Right renal pelvis (tissue), 4 donors: ENCODE measurements around the gene LIPK. TPM values are rescaled to one million over a fixed set of nuclear protein-coding genes. Genes with fewer than 3 reads are reported as not detected.

Experiments
- DNase-seq, 4 donors: peaks; one replicate each; pipeline ENCODE4 v3.0.0-alpha.2; 2013; ENCODE audit warnings: low read depth in 4 of 4, low spot score in 3 of 4, missing footprints in 1 of 4
- polyA plus RNA-seq, 4 donors: library from polyadenylated mRNA; unstranded; fragments of 120-200 nt; gene quantifications; one replicate each; pipeline ENCODE4 v1.2.1, GENCODE V29; 2013; ENCODE audit not compliant: insufficient read length in 4 of 4

LIPK gene
- polyA plus RNA-seq, 4 donors = not detected

DNA sequence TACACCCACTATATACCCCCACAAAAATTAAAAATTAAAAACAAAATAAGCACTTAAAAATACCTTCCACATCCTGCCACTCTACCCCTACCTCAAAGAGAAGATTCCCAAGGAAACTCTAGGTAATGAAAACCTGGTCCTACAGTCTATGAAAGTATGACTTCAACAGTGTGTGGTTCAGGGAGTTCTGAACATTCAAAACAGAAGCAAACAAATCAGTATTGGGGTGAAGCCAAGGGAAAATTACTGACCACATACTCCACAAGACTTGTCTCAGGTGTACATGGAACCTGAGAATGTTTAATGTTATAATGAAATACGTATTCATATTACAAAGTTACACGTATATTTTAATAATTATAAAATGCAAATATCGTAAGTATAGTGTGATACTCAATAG is 76.2 kb downstream of the LIPK start:
- DNase-seq = no peak

DNA sequence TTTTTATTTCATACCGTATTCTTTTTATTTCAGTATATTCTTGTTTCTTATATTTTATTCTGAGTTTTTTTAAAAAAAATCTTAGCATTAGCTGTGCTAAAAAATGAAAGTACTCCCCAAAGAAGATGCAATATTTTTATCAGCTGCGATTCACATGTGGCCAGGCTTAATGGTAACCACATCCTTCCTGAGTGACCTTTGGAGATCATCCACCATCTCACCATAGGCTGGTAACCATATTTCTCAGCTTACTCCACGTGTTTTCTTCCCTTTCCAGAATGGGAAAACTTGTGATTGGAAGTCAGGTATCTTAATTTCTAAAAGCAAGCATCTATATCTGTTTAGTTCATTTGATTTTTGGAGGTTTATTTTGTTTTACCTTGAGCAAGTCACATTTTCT is 77.7 kb downstream of the LIPK start:
- no peak for DNase-seq

DNA sequence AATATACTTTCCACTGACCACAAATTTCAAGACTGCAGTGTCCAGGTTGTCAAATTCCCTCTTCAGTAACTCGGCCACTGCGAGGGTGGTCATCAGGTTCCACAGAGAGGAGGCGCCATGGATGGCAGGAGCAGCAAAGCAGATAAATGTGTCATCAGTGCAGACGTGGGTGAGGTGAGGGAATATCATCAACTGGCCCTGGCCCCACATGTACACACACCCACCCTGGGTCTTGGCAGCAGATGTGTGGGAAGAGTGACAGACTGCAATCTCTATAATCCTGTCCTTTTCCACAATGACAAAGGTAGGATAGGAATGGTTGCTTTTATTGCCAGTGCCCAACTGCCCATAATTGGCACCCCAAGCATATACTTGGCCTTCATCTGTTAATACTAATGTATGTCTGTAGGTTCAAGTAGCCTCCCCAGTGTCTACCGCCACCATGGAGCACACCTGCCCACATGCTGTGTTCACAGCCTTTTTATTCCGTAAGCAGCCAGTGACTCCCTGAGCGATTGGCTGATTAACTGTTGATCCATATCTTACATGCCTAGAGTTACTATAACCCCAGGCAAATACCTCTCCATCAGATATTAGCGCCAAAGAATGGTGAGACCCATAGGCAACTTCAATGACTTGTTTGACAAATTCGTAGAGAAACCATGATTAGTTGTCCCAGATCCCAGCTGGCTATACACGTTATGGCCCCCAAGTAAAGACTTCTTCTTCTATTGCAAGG is 80.2 kb downstream of the LIPK start:
- DNase-seq = no peak

DNA sequence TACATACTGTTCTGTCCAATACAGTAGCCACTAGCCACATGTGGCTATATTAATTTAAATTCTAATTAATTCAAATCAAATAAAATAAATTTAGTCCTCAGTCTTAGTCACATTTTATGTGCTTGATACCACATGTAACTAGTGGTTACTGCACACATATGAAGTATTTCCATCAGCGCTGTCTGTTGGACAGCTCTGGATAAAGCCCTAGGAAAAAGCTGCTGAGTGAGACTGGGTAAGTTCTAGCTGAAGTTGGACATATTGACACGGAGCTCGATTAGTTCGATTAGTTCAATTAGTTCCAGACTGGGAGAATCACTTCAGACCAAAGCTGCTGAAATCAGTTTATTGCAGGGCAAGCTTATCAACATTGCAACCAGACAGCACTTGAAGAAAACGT is 81.4 kb downstream of the LIPK start:
- no peak for DNase-seq

DNA sequence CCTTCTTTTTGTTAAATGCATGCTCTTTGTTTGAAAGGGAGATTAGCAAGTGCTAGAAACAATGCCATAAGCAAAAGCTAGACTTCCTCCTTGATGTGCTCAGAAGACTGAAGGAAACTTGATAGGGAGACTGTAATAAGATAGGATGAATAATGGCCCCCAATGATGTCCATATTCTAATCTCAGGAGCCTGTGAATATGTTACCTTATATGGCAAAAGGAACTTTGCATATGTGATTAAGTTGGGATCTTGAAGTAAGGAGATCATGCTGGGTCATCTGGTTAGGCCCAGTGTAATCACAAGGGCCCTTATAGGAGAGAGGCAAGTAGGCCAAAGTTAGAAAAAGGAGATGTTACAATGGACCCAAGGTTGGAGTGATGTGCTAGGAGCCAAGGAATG is 82.9 kb downstream of the LIPK start:
- no peak for DNase-seq

DNA sequence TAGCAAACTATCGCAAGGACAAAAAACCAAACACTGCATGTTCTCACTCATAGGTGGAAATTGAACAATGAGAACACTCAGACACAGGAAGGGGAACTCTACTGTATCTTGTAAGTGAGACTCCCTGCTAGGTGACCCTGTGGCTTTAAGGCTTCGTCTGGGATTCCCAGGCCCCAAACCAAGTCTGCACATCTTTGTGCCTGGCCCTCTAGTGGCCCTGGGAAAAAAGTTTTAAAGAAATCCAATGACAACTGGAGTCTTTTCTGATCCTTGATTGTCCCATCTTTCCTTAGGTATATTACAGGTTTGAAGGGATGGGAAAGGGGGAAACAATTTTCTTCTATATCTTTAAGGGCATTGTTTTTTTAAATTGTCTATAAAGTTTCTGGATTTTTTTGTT is 85.9 kb downstream of the LIPK start:
- DNase-seq = no peak

DNA sequence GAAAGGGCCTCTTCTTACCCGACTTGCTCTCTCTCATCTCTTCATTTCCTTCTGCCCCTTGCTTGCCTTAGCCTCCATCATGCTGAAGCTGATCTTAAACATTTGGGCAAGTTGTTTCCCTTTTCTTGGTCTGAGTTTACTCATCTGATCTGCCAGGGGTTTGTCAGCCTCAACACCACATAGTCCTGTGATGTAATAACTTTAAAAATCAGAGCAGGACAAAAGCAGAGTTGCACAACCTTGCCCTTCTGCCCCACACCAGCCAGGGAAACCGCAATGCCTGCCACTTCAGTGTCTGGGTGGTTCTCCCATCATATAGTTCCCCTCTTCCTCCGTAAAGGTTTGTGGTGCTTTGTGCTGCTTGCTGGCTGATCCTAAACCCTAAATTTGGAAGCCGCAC is 86.6 kb downstream of the LIPK start:
- no peak for DNase-seq

DNA sequence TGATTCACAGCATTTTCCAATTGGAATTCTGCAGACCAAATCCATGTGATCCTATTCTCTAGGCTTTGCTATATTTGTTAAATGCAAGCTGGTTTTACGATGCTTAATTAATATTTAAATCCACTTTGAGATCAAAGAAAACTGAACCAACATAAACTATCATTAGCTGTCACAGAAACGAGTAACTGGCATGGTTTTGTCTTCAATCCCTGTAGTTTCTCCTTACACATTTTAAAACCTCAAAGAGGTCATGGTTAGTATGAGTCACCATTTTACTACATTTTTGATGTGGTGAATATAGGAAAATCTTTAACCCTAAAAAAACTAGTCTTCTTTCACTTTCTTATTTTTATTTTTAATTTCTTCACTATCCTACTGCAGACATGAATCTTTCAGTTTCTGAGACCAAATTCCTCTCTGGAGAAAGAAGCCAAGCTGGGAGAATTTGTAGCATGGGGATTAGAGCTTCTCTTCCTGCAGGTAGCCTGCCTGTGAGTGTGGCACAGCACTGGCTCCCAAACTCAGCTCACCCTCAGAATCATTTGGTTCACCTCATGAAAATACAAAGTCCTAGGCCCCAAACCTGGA is 87.8 kb downstream of the LIPK start:
- no peak for DNase-seq

DNA sequence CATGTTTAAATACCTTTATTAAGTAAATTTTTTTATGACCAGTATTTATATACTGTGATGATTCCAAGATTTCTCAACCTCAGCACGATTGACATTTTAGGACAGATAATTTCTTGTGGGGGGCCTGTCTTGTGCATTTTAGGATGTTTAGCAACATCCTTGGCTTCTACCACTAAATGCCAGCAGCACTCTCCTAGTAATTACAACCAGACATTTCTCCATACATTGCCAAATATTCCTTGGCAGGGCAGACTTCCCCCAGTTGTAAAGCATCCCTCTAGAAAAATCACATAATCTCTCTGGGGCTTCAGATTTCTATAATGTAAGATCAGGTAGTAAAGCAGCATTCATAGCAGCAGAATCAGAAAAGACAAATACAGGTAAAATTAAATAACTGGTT is 88.7 kb downstream of the LIPK start:
- no peak for DNase-seq

DNA sequence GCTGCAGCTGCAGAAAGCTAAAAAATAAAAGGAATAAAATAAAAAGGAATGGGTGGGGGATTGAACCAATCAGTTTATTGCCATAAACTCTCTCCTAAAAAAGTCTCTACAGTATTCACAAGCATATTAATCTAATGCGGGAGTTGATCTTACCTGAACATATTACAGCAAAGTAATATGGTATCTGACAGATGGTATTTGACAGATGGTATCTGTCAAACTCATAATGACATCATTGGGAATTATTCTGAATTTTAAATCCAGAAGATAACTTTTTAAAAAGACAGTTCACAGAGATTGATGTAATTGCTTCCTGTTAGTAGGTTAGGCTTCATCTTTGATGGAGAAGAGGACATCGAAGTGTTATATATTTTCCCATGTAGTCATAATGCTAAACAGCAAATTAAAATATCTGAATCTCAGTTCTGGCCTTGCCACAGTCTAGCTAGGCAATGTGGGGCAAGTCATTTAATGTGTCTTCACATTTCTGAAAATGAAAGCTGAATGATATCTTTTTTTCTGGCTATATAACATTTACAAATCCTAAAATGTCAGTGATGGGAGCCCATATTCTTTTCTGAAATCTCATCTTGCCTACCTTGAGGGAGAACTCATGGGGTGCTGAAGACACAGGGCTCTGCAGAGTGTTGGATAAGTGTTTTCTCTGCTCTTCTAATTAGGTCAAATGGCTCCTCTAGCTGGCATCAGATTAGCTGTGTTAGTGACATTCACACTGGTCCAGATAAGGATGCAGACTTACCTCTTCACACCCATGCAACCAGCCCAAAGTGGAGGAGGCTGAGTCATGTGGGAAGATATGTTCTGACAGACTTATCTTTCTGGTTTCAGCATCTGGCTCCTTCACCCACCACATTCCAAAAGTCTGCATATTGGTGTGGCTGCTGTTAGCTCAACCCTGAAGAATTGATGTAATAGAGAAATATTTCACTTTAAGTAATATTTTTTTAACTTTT is 94.4 kb downstream of the LIPK start:
- DNase-seq = no peak

Other genes with a start within 250 kb of the LIPK start
- 10 to 100 TPM; 16.7 to 18.8 (median 17.8) TPM for gene RNLS, start 122.9 kb upstream of the LIPK start, polyA plus RNA-seq
- gene LIPJ, start 119.5 kb upstream of the LIPK start, polyA plus RNA-seq = under 1 TPM; 0.06 to 0.39 (median 0.13) TPM
- gene LIPF, start 41.8 kb upstream of the LIPK start, polyA plus RNA-seq = under 1 TPM; 0.18 to 0.57 (median 0.40) TPM
- not detected for gene LIPN, start 53.8 kb downstream of the LIPK start, polyA plus RNA-seq
- under 1 TPM in 1 of 4 donors, not detected in 3; 0.23 TPM for gene LIPM, start 96.5 kb downstream of the LIPK start, polyA plus RNA-seq
- under 1 TPM; 0.22 to 0.91 (median 0.56) TPM for gene ANKRD22, start 145.6 kb downstream of the LIPK start, polyA plus RNA-seq
- 1 to 10 TPM; 1.8 to 2.3 (median 1.9) TPM for gene STAMBPL1, start 174.0 kb downstream of the LIPK start, polyA plus RNA-seq
- gene ACTA2, start 246.5 kb downstream of the LIPK start, polyA plus RNA-seq = 100 to 1,000 TPM; 181 to 218 (median 197) TPM